ENCODE results near the gene ZFC3H1.

GRCh38 chr12:71605039-71605438, 58.6 kb downstream of the ZFC3H1 start:
- TF ChIP-seq CTCF (IDR thresholded peaks at IDR 0.05), result no peak
- TF ChIP-seq POLR2A (IDR thresholded peaks at IDR 0.05), result no peak
